HG03095 (cell line): ENCODE data around the gene ASAP2.

ENCODE experiments used
- ATAC-seq: cut with Tn5 transposase; IDR thresholded peaks from one replicate; pipeline ENCODE4 v1.9.1; 2021; ENCODE audit warnings: moderate library complexity; ENCODE audit not compliant: unreplicated experiment

Gene ASAP2

GRCh38 chr2:9373476-9373875 is 166.9 kb downstream of the ASAP2 start:
- ATAC-seq, result no peak

- no peak for ATAC-seq
These were observed 167.6 kb downstream of the ASAP2 start for GRCh38 chr2:9374071-9374730.

GRCh38 chr2:9375857-9376428 is 169.3 kb downstream of the ASAP2 start:
- ATAC-seq, result no peak

GRCh38 chr2:9377461-9378097 is 171.0 kb downstream of the ASAP2 start:
- no peak for ATAC-seq

GRCh38 chr2:9378433-9379390 is 172.1 kb downstream of the ASAP2 start:
- no peak for ATAC-seq

GRCh38 chr2:9379391-9379755 is 172.8 kb downstream of the ASAP2 start:
- no peak for ATAC-seq

- no peak for ATAC-seq
These were observed 174.4 kb downstream of the ASAP2 start for GRCh38 chr2:9380702-9381628.

- ATAC-seq, result no peak
These were observed 176.1 kb downstream of the ASAP2 start for GRCh38 chr2:9382604-9383235.

GRCh38 chr2:9384521-9384920 is 177.9 kb downstream of the ASAP2 start:
- ATAC-seq, result no peak

- no peak for ATAC-seq
These were observed 179.2 kb downstream of the ASAP2 start for GRCh38 chr2:9385841-9386240.

GRCh38 chr2:9388199-9388681 is 181.6 kb downstream of the ASAP2 start:
- no peak for ATAC-seq

GRCh38 chr2:9388950-9389911 is 182.6 kb downstream of the ASAP2 start:
- no peak for ATAC-seq

GRCh38 chr2:9390151-9390850 is 183.7 kb downstream of the ASAP2 start:
- no peak for ATAC-seq

GRCh38 chr2:9390991-9391390 is 184.4 kb downstream of the ASAP2 start:
- ATAC-seq, result no peak

- no peak for ATAC-seq
These were observed 185.5 kb downstream of the ASAP2 start for GRCh38 chr2:9391961-9392720.

- ATAC-seq, result no peak
These were observed 186.5 kb downstream of the ASAP2 start for GRCh38 chr2:9392898-9393765.
